ENCODE data around the gene PIP5K1B. TPM values are rescaled to one million over a fixed set of nuclear protein-coding genes. Genes with fewer than 3 reads are reported as not detected.

PIP5K1B gene
- total and polyA plus RNA-seq, 2 of the 13 experiments (the other 11 are each of a cell fraction or from before 2014, with no cell fraction given), result 15.8 to 17.5 TPM

DNA sequence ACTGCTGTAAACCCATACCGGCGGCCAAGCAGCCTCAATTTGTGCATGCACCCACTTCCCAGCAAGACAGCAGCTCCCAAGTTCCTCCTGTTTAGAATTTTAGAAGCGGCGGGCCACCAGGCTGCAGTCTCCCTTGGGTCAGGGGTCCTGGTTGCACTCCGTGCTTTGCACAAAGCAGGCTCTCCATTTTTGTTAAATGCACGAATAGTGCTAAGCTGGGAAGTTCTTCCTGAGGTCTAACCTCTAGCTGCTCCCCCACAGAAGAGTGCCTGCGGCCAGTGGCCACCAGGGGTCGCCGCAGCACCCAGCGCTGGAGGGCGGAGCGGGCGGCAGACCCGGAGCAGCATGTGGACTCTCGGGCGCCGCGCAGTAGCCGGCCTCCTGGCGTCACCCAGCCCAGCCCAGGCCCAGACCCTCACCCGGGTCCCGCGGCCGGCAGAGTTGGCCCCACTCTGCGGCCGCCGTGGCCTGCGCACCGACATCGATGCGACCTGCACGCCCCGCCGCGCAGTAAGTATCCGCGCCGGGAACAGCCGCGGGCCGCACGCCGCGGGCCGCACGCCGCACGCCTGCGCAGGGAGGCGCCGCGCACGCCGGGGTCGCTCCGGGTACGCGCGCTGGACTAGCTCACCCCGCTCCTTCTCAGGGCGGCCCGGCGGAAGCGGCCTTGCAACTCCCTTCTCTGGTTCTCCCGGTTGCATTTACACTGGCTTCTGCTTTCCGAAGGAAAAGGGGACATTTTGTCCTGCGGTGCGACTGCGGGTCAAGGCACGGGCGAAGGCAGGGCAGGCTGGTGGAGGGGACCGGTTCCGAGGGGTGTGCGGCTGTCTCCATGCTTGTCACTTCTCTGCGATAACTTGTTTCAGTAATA lies 330.6 kb downstream of the PIP5K1B start, which contains the start of gene FXN (continued):
- TF ChIP-seq, protein P1, sequence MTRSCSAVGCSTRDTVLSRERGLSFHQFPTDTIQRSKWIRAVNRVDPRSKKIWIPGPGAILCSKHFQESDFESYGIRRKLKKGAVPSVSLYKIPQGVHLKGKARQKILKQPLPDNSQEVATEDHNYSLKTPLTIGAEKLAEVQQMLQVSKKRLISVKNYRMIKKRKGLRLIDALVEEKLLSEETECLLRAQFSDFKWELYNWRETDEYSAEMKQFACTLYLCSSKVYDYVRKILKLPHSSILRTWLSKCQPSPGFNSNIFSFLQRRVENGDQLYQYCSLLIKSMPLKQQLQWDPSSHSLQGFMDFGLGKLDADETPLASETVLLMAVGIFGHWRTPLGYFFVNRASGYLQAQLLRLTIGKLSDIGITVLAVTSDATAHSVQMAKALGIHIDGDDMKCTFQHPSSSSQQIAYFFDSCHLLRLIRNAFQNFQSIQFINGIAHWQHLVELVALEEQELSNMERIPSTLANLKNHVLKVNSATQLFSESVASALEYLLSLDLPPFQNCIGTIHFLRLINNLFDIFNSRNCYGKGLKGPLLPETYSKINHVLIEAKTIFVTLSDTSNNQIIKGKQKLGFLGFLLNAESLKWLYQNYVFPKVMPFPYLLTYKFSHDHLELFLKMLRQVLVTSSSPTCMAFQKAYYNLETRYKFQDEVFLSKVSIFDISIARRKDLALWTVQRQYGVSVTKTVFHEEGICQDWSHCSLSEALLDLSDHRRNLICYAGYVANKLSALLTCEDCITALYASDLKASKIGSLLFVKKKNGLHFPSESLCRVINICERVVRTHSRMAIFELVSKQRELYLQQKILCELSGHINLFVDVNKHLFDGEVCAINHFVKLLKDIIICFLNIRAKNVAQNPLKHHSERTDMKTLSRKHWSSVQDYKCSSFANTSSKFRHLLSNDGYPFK (CRISPR knock-in tag; IDR thresholded peaks at IDR 0.05; ENCODE audit: borderline replicate concordance), result no peak; the same call in 1 of the 2 replicates
- TF ChIP-seq NAIF1 (CRISPR knock-in tag; IDR thresholded peaks at IDR 0.05; ENCODE audit: borderline replicate concordance) (peak; percentile 11; the same call in 1 of the 2 replicates), HOXA7 (CRISPR knock-in tag; IDR thresholded peaks at IDR 0.05) (no peak), MATR3 (CRISPR knock-in tag; IDR thresholded peaks at IDR 0.05) (no peak), NR2F1 (CRISPR knock-in tag; IDR thresholded peaks at IDR 0.05) (peak in 1 of 2 experiments; percentile 22; a peak in 1 of 4 replicates), ZNF530 (CRISPR knock-in tag; IDR thresholded peaks at IDR 0.05; ENCODE audit: low read depth) (no peak)
- TF ChIP-seq, protein P2, sequence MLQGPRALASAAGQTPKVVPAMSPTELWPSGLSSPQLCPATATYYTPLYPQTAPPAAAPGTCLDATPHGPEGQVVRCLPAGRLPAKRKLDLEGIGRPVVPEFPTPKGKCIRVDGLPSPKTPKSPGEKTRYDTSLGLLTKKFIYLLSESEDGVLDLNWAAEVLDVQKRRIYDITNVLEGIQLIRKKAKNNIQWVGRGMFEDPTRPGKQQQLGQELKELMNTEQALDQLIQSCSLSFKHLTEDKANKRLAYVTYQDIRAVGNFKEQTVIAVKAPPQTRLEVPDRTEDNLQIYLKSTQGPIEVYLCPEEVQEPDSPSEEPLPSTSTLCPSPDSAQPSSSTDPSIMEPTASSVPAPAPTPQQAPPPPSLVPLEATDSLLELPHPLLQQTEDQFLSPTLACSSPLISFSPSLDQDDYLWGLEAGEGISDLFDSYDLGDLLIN (CRISPR knock-in tag; IDR thresholded peaks at IDR 0.05; ENCODE audit: borderline replicate concordance), result 0 out of 2 replicates have a peak, but pooled peaks have one; percentile 64
- TF ChIP-seq, protein P3, sequence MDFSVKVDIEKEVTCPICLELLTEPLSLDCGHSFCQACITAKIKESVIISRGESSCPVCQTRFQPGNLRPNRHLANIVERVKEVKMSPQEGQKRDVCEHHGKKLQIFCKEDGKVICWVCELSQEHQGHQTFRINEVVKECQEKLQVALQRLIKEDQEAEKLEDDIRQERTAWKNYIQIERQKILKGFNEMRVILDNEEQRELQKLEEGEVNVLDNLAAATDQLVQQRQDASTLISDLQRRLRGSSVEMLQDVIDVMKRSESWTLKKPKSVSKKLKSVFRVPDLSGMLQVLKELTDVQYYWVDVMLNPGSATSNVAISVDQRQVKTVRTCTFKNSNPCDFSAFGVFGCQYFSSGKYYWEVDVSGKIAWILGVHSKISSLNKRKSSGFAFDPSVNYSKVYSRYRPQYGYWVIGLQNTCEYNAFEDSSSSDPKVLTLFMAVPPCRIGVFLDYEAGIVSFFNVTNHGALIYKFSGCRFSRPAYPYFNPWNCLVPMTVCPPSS (IDR thresholded peaks at IDR 0.05), result no peak
- TF ChIP-seq, protein P4, sequence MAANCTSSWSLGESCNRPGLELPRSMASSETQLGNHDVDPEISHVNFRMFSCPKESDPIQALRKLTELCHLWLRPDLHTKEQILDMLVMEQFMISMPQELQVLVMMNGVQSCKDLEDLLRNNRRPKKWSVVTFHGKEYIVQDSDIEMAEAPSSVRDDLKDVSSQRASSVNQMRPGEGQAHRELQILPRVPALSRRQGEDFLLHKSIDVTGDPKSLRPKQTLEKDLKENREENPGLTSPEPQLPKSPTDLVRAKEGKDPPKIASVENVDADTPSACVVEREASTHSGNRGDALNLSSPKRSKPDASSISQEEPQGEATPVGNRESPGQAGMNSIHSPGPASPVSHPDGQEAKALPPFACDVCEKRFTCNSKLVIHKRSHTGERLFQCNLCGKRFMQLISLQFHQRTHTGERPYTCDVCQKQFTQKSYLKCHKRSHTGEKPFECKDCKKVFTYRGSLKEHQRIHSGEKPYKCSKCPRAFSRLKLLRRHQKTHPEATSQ (CRISPR knock-in tag; IDR thresholded peaks at IDR 0.05; ENCODE audit: borderline replicate concordance), result no peak
- TF ChIP-seq, protein P5, sequence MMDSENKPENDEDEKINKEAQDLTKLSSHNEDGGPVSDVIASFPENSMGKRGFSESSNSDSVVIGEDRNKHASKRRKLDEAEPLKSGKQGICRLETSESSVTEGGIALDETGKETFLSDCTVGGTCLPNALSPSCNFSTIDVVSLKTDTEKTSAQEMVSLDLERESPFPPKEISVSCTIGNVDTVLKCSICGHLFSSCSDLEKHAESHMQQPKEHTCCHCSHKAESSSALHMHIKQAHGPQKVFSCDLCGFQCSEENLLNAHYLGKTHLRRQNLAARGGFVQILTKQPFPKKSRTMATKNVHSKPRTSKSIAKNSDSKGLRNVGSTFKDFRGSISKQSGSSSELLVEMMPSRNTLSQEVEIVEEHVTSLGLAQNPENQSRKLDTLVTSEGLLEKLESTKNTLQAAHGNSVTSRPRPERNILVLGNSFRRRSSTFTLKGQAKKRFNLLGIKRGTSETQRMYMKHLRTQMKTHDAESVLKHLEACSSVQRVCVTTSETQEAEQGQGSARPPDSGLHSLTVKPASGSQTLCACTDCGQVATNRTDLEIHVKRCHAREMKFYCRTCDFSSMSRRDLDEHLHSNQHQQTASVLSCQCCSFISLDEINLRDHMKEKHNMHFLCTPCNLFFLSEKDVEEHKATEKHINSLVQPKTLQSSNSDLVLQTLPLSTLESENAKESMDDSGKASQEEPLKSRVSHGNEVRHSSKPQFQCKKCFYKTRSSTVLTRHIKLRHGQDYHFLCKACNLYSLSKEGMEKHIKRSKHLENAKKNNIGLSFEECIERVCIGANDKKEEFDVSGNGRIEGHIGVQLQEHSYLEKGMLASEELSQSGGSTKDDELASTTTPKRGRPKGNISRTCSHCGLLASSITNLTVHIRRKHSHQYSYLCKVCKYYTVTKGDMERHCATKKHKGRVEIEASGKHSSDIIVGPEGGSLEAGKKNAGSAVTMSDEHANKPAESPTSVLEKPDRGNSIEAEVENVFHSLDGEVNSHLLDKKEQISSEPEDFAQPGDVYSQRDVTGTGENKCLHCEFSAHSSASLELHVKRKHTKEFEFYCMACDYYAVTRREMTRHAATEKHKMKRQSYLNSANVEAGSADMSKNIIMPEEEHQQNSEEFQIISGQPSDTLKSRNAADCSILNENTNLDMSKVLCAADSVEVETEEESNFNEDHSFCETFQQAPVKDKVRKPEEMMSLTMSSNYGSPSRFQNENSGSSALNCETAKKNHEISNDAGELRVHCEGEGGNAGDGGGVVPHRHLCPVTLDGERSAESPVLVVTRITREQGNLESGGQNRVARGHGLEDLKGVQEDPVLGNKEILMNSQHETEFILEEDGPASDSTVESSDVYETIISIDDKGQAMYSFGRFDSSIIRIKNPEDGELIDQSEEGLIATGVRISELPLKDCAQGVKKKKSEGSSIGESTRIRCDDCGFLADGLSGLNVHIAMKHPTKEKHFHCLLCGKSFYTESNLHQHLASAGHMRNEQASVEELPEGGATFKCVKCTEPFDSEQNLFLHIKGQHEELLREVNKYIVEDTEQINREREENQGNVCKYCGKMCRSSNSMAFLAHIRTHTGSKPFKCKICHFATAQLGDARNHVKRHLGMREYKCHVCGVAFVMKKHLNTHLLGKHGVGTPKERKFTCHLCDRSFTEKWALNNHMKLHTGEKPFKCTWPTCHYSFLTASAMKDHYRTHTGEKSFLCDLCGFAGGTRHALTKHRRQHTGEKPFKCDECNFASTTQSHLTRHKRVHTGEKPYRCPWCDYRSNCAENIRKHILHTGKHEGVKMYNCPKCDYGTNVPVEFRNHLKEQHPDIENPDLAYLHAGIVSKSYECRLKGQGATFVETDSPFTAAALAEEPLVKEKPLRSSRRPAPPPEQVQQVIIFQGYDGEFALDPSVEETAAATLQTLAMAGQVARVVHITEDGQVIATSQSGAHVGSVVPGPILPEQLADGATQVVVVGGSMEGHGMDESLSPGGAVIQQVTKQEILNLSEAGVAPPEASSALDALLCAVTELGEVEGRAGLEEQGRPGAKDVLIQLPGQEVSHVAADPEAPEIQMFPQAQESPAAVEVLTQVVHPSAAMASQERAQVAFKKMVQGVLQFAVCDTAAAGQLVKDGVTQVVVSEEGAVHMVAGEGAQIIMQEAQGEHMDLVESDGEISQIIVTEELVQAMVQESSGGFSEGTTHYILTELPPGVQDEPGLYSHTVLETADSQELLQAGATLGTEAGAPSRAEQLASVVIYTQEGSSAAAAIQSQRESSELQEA (CRISPR knock-in tag; IDR thresholded peaks at IDR 0.05; ENCODE audit: not compliant biosample characterization), result no peak
